Keratinocyte (primary cell): ENCODE results near the gene COL6A1. TPM values are rescaled to one million over a fixed set of nuclear protein-coding genes. Genes with fewer than 3 reads are reported as not detected.

Experiments
- DNase-seq: peaks from one replicate; pipeline ENCODE4 v3.0.0-alpha.2; 2011; ENCODE audit warnings: low read depth, missing footprints, low spot score
- FAIRE-seq: peaks from 2 replicates; lab custom pipeline; 2011; peaks lifted over from hg19 to GRCh38; lab: Jason Lieb, UNC
- H2AFZ ChIP-seq: 2 replicates; pipeline ENCODE4 v1.6.0; 2012; ENCODE audit warnings: low read length, control low read depth, inconsistent platforms; ENCODE audit not compliant: control insufficient read depth
- H3K27ac ChIP-seq: 2 replicates; pipeline ENCODE4 v1.5.1; 2011; ENCODE audit warnings: low read length; ENCODE audit not compliant: control insufficient read depth, insufficient read depth
- H3K27me3 ChIP-seq: 3 replicates; pipeline ENCODE4 v1.6.0; 2011; ENCODE audit warnings: low read length; ENCODE audit not compliant: control insufficient read depth, insufficient read depth; ENCODE audit errors: extremely low read depth
- H3K36me3 ChIP-seq, 2 experiments: 2 replicates in 1 of 2; 3 replicates in 1 of 2; pipeline ENCODE4 v1.5.1; 2011; ENCODE audit warnings: low read length in 2 of 2, mild to moderate bottlenecking in 1 of 2; ENCODE audit not compliant: control insufficient read depth in 2 of 2, insufficient read depth in 2 of 2; ENCODE audit errors: extremely low read depth in 1 of 2
- H3K4me1 ChIP-seq: 3 replicates; pipeline ENCODE4 v1.5.1; 2011; ENCODE audit warnings: low read length; ENCODE audit not compliant: control insufficient read depth, insufficient read depth; ENCODE audit errors: extremely low read depth
- H3K4me2 ChIP-seq: 3 replicates; pipeline ENCODE4 v1.6.0; 2011; ENCODE audit warnings: low read depth, low read length; ENCODE audit not compliant: control insufficient read depth, insufficient read depth; ENCODE audit errors: extremely low read depth
- H3K4me3 ChIP-seq, 3 experiments: fragments of 200-600 bp in 1 of 3; sonication (generic) in 1 of 3; 2 replicates in 2 of 3; 3 replicates in 1 of 3; pipeline ENCODE4 v1.5.1; 2011 to 2016; ENCODE audit warnings: low read length in 3 of 3, mild to moderate bottlenecking in 3 of 3, control low read depth in 2 of 3, inconsistent platforms in 1 of 3, low read depth in 1 of 3, mixed read lengths in 1 of 3, mixed run types in 1 of 3, moderate library complexity in 1 of 3; ENCODE audit not compliant: control insufficient read depth in 2 of 3, insufficient read depth in 2 of 3; ENCODE audit errors: extremely low read depth in 1 of 3
- H3K79me2 ChIP-seq: 2 replicates; pipeline ENCODE4 v1.6.0; 2012; ENCODE audit warnings: low read length; ENCODE audit not compliant: control insufficient read depth, insufficient read depth
- H3K9ac ChIP-seq: 3 replicates; pipeline ENCODE4 v1.6.0; 2011; ENCODE audit warnings: low read length; ENCODE audit not compliant: control insufficient read depth, insufficient read depth; ENCODE audit errors: extremely low read depth
- H3K9me1 ChIP-seq: 3 replicates; pipeline ENCODE4 v1.6.0; 2011; ENCODE audit warnings: low read length; ENCODE audit not compliant: control insufficient read depth, insufficient read depth; ENCODE audit errors: extremely low read depth
- H3K9me3 ChIP-seq: 2 replicates; pipeline ENCODE4 v1.5.1; 2012; ENCODE audit warnings: low read depth, low read length; ENCODE audit not compliant: control insufficient read depth
- H4K20me1 ChIP-seq: 3 replicates; pipeline ENCODE4 v1.6.0; 2011; ENCODE audit warnings: low read length; ENCODE audit not compliant: control insufficient read depth, insufficient read depth; ENCODE audit errors: extremely low read depth
- EZH2 ChIP-seq: IDR thresholded peaks from one replicate; pipeline ENCODE4 v1.6.1; 2012; ENCODE audit warnings: inconsistent platforms, mild to moderate bottlenecking, low read length, moderate library complexity
- dilution Hi-C: fragments of 300-500 bp; cut with MboI; formaldehyde crosslinking; loops from one replicate; pipeline ENCODE4 v1.7.0; 2020; ENCODE audit warnings: low sequenced_read_pairs; ENCODE audit not compliant: extremely low pct_ligation_motif_present
- polyA plus RNA-seq, 5 experiments: library from polyadenylated mRNA; depleted of rRNA in 3 of 5; stranded (reverse) in 3 of 5; stranded (forward) in 1 of 5; unstranded in 1 of 5; fragments of >200 nt; gene quantifications; 1 replicate in 1 of 5; 2 replicates in 3 of 5; 3 replicates in 1 of 5; pipeline versions ENCODE4 v1.2.1 to v1.2.3, GENCODE V29; 2011 to 2012; ENCODE audit warnings: missing spikeins in 2 of 5, low read depth in 1 of 5, low replicate concordance in 1 of 5
- TF ChIP-seq, protein P1 (sequence below), 3 experiments: IDR thresholded peaks in 1 of 3; conservative IDR thresholded peaks in 1 of 3; optimal IDR thresholded peaks in 1 of 3; 2 replicates in 2 of 3; 3 replicates in 1 of 3; pipeline versions ENCODE3 to v1.5.1; 2011; ENCODE audit warnings: low read length in 3 of 3, mild to moderate bottlenecking in 3 of 3, moderate library complexity in 2 of 3, control low read depth in 1 of 3, inconsistent platforms in 1 of 3; ENCODE audit not compliant: insufficient read depth in 2 of 3; ENCODE audit errors: extremely low read depth in 1 of 3

COL6A1 gene
- polyA plus RNA-seq, 1 donor (not counting 4 experiments of a cell fraction or from before 2014, with no cell fraction given): 2.5 TPM

DNA sequence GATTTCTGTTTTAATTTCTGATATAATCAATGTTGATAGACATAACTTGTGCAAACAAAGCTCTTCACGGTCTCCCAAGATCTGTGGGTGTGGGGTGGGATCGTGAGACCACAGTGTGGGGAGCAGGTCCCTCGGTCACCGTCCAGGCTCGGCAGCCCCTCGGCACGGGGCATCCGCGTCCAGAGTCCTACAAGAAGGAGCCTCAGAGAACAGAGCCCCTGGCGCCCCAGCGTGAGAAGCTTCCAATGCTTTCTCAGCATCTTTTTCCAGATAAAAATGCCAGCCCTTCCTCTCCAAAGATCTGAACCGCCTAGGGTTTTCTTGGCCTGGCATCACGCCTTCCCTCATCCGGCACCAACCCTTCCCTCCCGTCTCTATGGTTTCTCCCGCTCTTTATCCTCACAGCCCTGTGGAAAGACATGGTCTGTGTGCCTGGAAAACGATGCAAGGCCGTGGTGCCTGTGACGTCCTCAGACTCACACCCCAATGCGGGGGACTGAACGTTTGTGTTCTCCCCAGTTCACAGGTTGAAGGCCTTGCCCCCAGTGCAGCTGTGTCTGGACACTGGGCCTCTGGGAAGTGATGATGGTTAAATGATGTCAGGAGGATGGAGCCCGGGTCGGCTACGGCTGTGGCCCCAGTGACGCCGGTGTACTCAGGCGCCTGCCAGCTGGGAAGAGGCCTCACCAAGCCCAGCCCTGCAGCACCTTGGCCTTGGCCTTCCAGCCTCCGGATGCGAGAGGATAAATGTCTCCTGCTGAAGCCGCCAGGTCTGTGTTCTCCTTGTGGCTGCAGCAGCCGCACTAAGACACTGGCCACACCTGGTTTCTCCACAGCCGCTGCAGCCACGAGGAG lies 70.5 kb downstream of the COL6A1 start:
- FAIRE-seq: no peak
- no peak for TF ChIP-seq EZH2
- TF ChIP-seq, protein P1, sequence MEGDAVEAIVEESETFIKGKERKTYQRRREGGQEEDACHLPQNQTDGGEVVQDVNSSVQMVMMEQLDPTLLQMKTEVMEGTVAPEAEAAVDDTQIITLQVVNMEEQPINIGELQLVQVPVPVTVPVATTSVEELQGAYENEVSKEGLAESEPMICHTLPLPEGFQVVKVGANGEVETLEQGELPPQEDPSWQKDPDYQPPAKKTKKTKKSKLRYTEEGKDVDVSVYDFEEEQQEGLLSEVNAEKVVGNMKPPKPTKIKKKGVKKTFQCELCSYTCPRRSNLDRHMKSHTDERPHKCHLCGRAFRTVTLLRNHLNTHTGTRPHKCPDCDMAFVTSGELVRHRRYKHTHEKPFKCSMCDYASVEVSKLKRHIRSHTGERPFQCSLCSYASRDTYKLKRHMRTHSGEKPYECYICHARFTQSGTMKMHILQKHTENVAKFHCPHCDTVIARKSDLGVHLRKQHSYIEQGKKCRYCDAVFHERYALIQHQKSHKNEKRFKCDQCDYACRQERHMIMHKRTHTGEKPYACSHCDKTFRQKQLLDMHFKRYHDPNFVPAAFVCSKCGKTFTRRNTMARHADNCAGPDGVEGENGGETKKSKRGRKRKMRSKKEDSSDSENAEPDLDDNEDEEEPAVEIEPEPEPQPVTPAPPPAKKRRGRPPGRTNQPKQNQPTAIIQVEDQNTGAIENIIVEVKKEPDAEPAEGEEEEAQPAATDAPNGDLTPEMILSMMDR (optimal IDR thresholded peaks at IDR 0.05 in 1 of 3, IDR thresholded peaks at IDR 0.05 in 1 of 3, conservative IDR thresholded peaks at IDR 0.05 in 1 of 3; ENCODE audit: extremely low read depth in 1 of 3, insufficient read depth in 2 of 3, low read length in 3 of 3): no peak
- dilution Hi-C loops: no loop called here
- Histone ChIP-seq H3K36me3 (no peaks in the 10 kb centered on the region), H3K4me1 (peaks cover 10% of the 10 kb centered on the region), H2AFZ (no peak overlapping the region), H3K27me3 (peaks cover 17% of the 10 kb centered on the region), H3K4me2 (no peak overlapping the region), H3K9me3 (no peaks in the 10 kb centered on the region), H3K79me2 (no peaks in the 10 kb centered on the region), H3K4me3 (no peak overlapping the region), H3K9ac (no peak overlapping the region), H3K27ac (no peak overlapping the region), H4K20me1 (no peaks in the 10 kb centered on the region), H3K9me1 (no peaks in the 10 kb centered on the region)
- DNase-seq: no peak

DNA sequence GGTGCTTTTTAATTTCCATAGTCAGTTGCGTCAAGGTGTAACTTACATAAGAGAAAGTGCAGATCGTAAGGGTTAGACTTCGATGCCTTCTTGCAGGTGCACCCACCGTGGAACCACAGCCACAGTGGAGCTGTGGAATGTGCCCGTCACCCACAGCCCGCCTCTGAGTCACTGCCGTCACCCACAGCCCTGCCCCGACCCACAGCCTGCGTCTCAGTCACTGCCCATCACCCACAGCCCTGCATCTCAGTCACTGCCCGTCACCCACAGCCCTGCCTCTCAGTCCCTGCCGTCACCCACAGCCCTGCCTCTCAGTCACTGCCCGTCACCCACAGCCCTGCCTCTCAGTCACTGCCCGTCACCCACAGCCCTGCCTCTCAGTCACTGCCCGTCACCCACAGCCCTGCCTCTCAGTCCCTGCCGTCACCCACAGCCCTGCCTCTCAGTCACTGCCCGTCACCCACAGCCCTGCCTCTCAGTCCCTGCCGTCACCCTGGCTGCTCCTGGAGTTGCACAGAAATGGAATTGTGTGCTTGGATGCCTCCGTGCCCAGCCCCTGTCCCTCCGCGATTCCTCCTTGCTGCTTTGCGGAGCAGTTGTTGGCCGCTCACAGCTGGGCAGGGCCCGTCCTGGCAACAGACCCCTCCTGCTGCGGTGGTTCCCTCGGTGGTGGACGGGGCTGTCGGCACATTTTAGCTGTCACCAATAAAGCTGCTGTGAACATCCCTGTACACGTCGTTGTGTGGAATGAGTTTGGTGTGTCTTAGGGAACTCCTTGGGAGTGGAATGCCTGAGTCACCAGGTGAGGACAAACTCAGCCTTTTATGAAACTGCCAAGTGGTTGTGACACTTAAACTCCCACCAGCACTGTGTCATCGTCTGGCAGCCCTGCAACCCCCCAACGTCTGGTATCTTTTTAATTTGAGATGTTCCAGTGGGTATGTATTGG lies 71.4 kb downstream of the COL6A1 start:
- no peaks in the 10 kb centered on the region for H3K36me3 ChIP-seq

More for the DNA sequence above, 71.4 kb downstream of the COL6A1 start:
- dilution Hi-C loops: no loop called here
- no peak overlapping the region for H2AFZ ChIP-seq
- TF ChIP-seq, protein P1 (optimal IDR thresholded peaks at IDR 0.05 in 1 of 3, IDR thresholded peaks at IDR 0.05 in 1 of 3, conservative IDR thresholded peaks at IDR 0.05 in 1 of 3; ENCODE audit: extremely low read depth in 1 of 3, insufficient read depth in 2 of 3, low read length in 3 of 3): no peak
- TF ChIP-seq EZH2: no peak
- no peak overlapping the region for H3K27ac ChIP-seq
- no peaks in the 10 kb centered on the region for H3K79me2 ChIP-seq
- H4K20me1 ChIP-seq: no peaks in the 10 kb centered on the region
- H3K4me2 ChIP-seq: no peak overlapping the region
- H3K9me3 ChIP-seq: no peaks in the 10 kb centered on the region
- peaks cover 18% of the 10 kb centered on the region for H3K27me3 ChIP-seq
- DNase-seq (no peak), FAIRE-seq (no peak)
- peaks cover 10% of the 10 kb centered on the region for H3K4me1 ChIP-seq
- H3K9me1 ChIP-seq: no peaks in the 10 kb centered on the region
- H3K4me3 ChIP-seq: no peak overlapping the region
- no peak overlapping the region for H3K9ac ChIP-seq
